ENCODE data around the gene TPSAB1.
"Not testable (repeated sequence)": the region's sequence is repeated elsewhere in the genome, so short reads cannot be mapped to it uniquely, and the experiment has no call there.

Gene TPSAB1

DNA sequence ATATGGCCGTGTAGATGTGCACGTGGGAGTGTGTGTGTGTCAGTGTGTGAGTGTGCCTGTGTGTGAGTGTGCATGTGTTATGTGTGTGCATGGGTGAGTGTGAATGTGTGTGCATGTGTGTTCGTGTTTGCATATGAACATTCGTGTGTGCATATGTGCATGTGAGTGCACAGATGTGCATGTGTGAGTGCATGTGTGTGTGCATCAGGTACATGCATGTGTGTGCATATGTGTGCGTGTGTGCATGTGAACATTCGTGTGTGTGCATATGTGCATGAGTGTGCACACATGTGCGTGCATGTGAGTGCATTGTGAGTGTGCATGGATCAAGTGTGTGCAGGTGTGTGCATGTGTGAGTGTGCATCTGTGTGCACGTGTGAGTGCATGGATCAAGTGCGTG, 2.5 kb upstream of the TPSAB1 start:
- H3K4me3 ChIP-seq (ENCODE audit: severe bottlenecking), result no peak overlapping the region
- DNase-seq (ENCODE audit: low spot score), result peak; percentile 11
- no peak overlapping the region for H3K27ac ChIP-seq (ENCODE audit: poor library complexity, severe bottlenecking)
- H3K36me3 ChIP-seq (ENCODE audit: low read depth), result no peaks in the 10 kb centered on the region
- H3K4me1 ChIP-seq (ENCODE audit: insufficient read depth, poor library complexity, severe bottlenecking), result no peaks in the 10 kb centered on the region
- no peaks in the 10 kb centered on the region for H3K27me3 ChIP-seq (ENCODE audit: insufficient read depth, poor library complexity, severe bottlenecking)
- ATAC-seq (ENCODE audit: low read depth), result no peak
- TF ChIP-seq, protein P1, sequence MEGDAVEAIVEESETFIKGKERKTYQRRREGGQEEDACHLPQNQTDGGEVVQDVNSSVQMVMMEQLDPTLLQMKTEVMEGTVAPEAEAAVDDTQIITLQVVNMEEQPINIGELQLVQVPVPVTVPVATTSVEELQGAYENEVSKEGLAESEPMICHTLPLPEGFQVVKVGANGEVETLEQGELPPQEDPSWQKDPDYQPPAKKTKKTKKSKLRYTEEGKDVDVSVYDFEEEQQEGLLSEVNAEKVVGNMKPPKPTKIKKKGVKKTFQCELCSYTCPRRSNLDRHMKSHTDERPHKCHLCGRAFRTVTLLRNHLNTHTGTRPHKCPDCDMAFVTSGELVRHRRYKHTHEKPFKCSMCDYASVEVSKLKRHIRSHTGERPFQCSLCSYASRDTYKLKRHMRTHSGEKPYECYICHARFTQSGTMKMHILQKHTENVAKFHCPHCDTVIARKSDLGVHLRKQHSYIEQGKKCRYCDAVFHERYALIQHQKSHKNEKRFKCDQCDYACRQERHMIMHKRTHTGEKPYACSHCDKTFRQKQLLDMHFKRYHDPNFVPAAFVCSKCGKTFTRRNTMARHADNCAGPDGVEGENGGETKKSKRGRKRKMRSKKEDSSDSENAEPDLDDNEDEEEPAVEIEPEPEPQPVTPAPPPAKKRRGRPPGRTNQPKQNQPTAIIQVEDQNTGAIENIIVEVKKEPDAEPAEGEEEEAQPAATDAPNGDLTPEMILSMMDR (IDR thresholded peaks at IDR 0.05; ENCODE audit: poor library complexity, severe bottlenecking), result no peak
- no peaks in the 10 kb centered on the region for H3K9me3 ChIP-seq (ENCODE audit: severe bottlenecking)

DNA sequence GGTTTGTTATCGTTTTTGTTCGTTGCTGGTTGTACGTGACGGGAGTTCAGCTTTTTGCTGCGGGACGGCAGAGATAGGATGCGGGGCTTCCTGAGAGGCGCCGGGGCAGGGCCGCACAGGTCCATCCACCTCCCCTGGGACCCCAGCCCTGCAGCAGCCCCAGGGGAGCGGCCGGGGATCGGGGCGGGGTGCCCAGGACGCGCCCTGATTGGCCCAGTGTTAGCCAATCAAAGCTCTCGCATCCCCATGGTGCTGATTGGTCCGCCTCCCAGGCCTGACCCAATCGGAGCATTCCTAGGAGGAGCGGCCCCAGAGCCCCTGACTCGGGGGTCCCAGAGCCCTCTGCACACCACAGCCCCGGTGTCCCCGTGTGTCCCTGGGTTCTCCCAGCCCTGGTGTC, 1.6 kb upstream of the TPSAB1 start:
- H3K36me3 ChIP-seq (ENCODE audit: low read depth); H3K27ac ChIP-seq (ENCODE audit: poor library complexity, severe bottlenecking); H3K9me3 ChIP-seq (ENCODE audit: severe bottlenecking); ATAC-seq (ENCODE audit: low read depth); H3K27me3 ChIP-seq (ENCODE audit: insufficient read depth, poor library complexity, severe bottlenecking); H3K4me3 ChIP-seq (ENCODE audit: severe bottlenecking); H3K4me1 ChIP-seq (ENCODE audit: insufficient read depth, poor library complexity, severe bottlenecking): not testable (repeated sequence)
- DNase-seq (ENCODE audit: low spot score), result peak; percentile 9

DNA sequence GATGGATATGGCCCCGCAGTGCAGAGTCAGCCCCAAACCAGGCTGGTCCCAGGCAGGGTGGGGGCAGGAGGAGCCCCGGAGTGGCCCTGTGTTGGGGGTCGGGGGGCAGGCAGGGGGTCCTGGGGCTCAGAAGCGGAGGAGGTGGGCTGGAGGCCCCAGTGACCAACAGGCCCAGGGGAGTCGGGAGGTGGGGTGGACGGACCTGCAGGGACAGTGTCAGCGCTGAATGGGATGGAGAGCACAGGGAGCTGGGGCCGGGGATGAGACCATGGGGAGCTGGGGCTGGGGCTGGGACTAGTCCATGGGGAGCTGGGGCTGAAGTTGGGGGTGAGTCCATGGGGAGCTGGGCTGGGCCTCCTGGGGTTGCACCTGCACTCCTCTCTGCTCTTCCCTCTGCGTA, 930 bp upstream of the TPSAB1 start:
- not testable (repeated sequence) for H3K36me3 ChIP-seq (ENCODE audit: low read depth); H3K4me1 ChIP-seq (ENCODE audit: insufficient read depth, poor library complexity, severe bottlenecking); H3K4me3 ChIP-seq (ENCODE audit: severe bottlenecking); ATAC-seq (ENCODE audit: low read depth); H3K9me3 ChIP-seq (ENCODE audit: severe bottlenecking); H3K27me3 ChIP-seq (ENCODE audit: insufficient read depth, poor library complexity, severe bottlenecking); H3K27ac ChIP-seq (ENCODE audit: poor library complexity, severe bottlenecking)
- peak; percentile 62 for DNase-seq (ENCODE audit: low spot score)

DNA sequence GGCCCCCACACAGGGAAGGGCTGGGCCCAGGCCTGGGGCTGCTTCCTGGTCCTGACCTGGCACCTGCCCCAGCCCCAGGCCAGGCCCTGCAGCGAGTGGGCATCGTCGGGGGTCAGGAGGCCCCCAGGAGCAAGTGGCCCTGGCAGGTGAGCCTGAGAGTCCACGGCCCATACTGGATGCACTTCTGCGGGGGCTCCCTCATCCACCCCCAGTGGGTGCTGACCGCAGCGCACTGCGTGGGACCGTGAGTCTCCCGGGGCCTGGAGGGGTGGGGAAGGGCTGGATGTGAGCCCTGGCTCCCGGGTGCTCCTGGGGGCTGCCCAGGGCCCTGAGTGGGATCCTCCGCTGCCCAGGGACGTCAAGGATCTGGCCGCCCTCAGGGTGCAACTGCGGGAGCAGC, 576 bp downstream of the TPSAB1 start:
- DNase-seq (ENCODE audit: low spot score), result peak; percentile 42
- H3K4me1 ChIP-seq (ENCODE audit: insufficient read depth, poor library complexity, severe bottlenecking); H3K9me3 ChIP-seq (ENCODE audit: severe bottlenecking); H3K36me3 ChIP-seq (ENCODE audit: low read depth); H3K4me3 ChIP-seq (ENCODE audit: severe bottlenecking); ATAC-seq (ENCODE audit: low read depth); H3K27ac ChIP-seq (ENCODE audit: poor library complexity, severe bottlenecking): not testable (repeated sequence)
- peaks cover 11% of the 10 kb centered on the region for H3K27me3 ChIP-seq (ENCODE audit: insufficient read depth, poor library complexity, severe bottlenecking)

DNA sequence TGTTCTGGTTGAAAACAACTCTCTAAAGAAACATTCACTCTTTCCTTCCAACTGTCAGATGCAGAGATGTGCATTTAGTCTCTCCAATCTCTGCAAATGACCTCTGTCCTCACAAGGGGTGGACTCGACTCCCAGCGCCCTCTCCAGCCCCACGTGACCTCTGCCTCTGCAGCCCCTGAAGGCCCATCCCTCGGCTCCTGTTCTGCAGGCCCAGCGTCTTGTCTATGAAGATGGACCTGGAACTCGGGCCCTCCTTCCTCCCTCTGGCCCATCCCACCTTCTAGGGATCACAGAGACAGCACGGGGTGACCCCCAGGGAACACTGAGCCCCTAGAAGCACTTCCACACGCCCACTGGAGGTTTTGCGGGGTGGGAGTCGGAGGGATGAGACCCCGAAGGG, 2.9 kb downstream of the TPSAB1 start:
- H3K4me3 ChIP-seq (ENCODE audit: severe bottlenecking); H3K36me3 ChIP-seq (ENCODE audit: low read depth); ATAC-seq (ENCODE audit: low read depth); H3K9me3 ChIP-seq (ENCODE audit: severe bottlenecking); H3K4me1 ChIP-seq (ENCODE audit: insufficient read depth, poor library complexity, severe bottlenecking); H3K27ac ChIP-seq (ENCODE audit: poor library complexity, severe bottlenecking): not testable (repeated sequence)
- H3K27me3 ChIP-seq (ENCODE audit: insufficient read depth, poor library complexity, severe bottlenecking), result peaks cover 21% of the 10 kb centered on the region
- peak; percentile 33 for DNase-seq (ENCODE audit: low spot score)

DNA sequence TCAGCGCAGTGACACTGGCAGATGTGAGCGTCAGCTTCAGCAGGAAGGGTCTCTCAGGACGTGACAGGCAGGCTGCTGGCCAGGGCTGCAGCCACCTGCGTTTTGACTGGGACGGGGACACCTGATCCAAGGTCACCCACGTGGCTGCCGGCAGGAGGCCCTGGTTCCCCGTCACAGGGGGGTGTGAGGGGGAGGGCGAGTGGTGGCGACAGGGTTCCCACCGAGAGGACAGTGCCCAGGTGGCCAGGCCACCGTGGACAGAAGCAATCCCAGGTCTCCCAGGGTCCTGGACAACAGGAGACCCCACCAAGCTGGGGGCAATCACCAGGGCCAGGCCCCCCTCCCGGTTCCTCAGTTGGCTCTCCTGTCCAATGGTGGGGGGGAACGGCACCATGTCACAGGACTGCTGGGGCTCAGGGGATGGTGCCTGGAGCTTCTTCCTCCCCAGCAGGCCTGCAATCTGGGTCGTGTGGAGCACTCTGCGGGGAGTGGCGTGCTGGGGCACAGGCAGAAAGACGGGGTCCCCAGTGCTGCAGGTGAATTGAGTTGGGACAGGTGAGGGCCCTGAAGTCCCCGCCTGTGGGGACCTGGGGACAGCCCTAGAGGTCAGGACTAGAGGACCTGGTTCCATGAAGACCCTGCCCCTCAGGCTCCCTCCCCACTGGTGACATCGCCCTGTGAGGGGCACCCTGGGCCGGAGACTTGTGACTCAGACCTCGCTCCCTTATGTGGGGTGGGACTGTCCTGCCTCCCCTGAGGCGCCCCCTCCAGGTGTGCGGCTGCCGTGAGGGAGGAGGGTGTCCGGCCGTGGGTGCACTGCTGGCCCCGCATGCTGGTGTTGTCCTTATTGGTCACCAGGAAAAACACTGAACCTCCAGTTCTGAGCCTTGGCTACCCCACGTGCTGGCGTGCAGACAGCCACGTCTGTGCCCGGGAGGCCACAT, 3.7 kb downstream of the TPSAB1 start:
- ATAC-seq (ENCODE audit: low read depth); H3K36me3 ChIP-seq (ENCODE audit: low read depth); H3K27ac ChIP-seq (ENCODE audit: poor library complexity, severe bottlenecking); H3K4me3 ChIP-seq (ENCODE audit: severe bottlenecking); H3K9me3 ChIP-seq (ENCODE audit: severe bottlenecking); H3K4me1 ChIP-seq (ENCODE audit: insufficient read depth, poor library complexity, severe bottlenecking): not testable (repeated sequence)
- H3K27me3 ChIP-seq (ENCODE audit: insufficient read depth, poor library complexity, severe bottlenecking), result peaks cover 21% of the 10 kb centered on the region
- DNase-seq (ENCODE audit: low spot score), result peak; percentile 73

DNA sequence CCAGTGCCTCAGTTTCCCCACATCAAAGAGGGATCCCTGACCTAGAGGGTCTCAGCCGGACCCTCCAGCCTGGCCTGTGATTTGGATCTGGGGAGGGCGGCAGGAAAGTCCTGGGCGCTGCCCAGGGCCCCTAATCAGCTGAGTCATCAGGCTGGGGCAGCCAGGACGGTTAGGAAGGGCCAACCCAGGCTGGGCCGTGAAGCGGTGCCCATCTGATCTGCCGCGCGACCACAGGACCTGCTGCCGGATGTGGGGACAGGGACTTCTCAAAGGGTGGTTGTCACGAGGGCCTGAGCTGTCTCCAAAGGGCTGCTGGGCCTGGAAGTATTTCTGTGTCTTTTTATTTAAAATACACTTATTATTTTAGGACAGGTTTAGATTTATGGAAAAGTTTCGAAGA, 4.4 kb downstream of the TPSAB1 start:
- no peaks in the 10 kb centered on the region for H3K36me3 ChIP-seq (ENCODE audit: low read depth)
- H3K4me1 ChIP-seq (ENCODE audit: insufficient read depth, poor library complexity, severe bottlenecking), result no peaks in the 10 kb centered on the region
- no peak overlapping the region for H3K4me3 ChIP-seq (ENCODE audit: severe bottlenecking)
- DNase-seq (ENCODE audit: low spot score) (peak; percentile 54), ATAC-seq (ENCODE audit: low read depth) (no peak)
- no peaks in the 10 kb centered on the region for H3K9me3 ChIP-seq (ENCODE audit: severe bottlenecking)
- H3K27me3 ChIP-seq (ENCODE audit: insufficient read depth, poor library complexity, severe bottlenecking), result peaks cover 21% of the 10 kb centered on the region
- TF ChIP-seq, protein P1 (IDR thresholded peaks at IDR 0.05; ENCODE audit: poor library complexity, severe bottlenecking), result no peak
- H3K27ac ChIP-seq (ENCODE audit: poor library complexity, severe bottlenecking), result no peak overlapping the region
